CD4-positive, alpha-beta T cell treated with Interleukin-17A for 1 hour (primary cell): ENCODE data around the gene CLINT1.

ENCODE experiments used
- DNase-seq: peaks from one replicate; pipeline ENCODE4 v3.0.0-alpha.2; 2020

Gene CLINT1

GRCh38 chr5:157818368-157818767 lies 40.6 kb downstream of the CLINT1 start:
- no peak for DNase-seq

DNA sequence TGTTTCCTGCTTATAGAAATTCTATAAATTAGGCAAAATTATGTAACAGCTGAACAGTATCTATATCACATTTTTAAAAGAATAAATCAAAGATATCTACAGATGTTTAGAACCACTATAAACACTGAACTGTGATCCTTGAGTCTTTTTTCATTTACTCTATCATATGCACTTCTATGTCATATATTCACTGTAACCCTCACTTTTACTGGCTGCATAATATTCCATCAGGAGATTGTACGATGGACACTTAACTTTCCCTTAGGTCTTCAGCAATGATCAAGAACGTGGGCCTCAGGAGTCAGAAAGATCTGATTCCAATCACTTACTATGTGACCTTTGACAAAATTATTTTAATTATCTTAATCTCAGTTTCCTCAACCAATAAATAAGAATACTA lies 41.0 kb downstream of the CLINT1 start:
- DNase-seq, result no peak

DNA sequence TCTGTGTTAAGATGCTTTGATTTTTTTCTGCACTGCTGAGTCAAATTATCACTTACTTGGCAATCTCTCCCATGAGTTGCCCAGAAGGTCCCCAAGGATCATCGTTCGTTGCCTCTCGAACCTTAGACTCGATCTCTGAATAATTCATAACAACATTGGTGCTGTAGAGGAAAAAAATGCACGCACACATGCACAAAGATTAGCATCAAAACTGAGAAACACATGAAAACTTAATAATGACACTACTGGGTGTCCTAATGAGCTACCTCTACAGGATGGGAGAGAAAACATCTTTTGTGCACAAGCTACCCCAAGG lies 41.6 kb downstream of the CLINT1 start:
- DNase-seq, result no peak

- DNase-seq, result peak; percentile 38
Measured at GRCh38 chr5:157816682-157817386, 42.1 kb downstream of the CLINT1 start.

- no peak for DNase-seq
Measured at GRCh38 chr5:157812086-157812485, 46.9 kb downstream of the CLINT1 start.

DNA sequence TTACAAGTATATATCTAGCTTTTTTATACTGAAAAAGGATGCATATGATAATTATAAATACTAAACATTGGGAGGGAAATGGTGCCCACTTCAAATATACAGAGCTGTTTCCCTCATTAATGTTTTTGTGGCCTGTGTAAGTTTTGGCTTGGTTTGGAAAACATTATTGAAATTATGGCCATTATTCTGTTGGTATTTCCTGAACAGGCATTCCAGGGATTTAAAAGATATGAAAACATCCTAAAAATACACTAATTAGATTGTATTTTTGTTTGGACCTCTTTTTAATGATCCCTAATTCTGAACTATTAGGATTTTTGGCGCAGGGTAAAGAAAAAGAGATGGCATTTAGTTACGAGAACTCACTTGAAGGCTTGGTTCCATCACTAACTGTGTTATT lies 50.9 kb downstream of the CLINT1 start:
- DNase-seq, result no peak

GRCh38 chr5:157802736-157803135 lies 56.2 kb downstream of the CLINT1 start:
- no peak for DNase-seq

GRCh38 chr5:157800137-157800536 lies 58.8 kb downstream of the CLINT1 start:
- no peak for DNase-seq

DNA sequence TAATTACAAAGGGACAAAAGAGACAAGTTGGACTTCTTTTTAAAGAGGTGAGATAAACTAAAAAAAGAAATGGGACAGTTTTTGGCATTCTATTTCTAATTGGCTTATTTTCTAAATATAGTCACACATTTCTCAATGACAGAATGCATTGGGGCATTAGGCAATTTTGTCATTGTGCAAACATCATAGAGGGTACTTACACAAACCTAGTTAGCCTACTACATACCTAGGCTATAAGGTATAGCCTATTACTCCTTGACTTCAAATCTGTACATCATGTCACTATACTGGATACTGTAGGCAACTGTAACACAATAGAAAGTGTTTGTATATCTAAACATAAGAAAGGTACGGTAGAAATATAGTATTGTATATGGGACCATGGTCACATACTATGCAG lies 59.4 kb downstream of the CLINT1 start:
- no peak for DNase-seq

DNA sequence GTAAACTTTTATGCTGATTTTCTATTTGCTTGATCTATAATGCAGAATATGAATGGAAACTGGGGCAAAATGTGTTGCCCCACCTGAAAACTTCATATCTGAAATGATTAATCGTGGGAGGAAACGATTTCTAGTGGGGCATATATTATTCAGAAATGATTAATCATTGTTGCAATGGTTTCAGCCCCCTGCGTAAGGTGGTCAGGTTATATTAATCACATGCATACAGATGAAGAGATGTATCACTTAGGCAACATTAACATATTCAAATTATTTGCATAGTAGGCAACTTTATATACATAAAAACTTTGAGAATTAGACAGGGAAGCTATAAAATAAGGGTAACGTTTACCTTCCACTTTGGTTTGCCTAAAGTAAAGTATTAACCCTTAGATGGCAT lies 65.6 kb downstream of the CLINT1 start:
- DNase-seq, result no peak

DNA sequence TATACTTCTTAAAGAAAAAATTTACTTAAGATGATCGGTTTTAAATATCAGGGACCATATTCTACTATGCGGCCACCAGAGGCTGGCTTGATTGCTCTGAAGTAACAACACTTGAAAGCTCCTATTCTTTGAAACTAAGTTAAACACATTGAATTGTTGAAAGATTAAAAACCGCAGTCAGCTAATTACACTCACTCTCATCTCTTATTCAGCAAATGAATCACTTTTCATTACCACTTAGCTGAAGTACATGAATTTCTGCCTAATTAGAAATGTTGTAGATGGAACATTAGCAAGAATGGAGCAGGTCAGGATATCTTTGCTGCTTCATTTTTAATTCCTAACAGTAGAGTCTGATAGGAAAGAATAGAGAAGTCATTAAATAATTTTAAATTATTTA lies 73.1 kb downstream of the CLINT1 start:
- DNase-seq, result no peak

DNA sequence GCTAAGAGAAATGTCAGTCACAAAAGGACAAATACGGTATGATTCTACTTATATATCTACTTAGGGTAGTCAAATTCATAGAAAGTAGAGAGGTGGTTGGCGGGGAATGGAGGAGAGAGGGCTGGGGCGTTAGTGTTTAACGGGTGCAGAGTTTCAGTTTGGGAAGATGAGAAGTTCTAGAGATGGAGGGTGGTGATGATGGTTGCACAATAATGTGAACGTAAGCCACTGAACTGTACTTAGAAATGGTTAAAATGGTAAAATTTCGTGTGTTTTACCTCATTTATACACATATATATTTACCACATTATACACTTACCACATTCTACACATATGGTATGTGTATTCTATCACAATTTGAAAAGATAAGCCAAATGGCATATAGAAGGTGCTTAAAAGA lies 79.7 kb downstream of the CLINT1 start:
- no peak for DNase-seq

- DNase-seq, result no peak
Measured at GRCh38 chr5:157778121-157778805, 80.7 kb downstream of the CLINT1 start.

DNA sequence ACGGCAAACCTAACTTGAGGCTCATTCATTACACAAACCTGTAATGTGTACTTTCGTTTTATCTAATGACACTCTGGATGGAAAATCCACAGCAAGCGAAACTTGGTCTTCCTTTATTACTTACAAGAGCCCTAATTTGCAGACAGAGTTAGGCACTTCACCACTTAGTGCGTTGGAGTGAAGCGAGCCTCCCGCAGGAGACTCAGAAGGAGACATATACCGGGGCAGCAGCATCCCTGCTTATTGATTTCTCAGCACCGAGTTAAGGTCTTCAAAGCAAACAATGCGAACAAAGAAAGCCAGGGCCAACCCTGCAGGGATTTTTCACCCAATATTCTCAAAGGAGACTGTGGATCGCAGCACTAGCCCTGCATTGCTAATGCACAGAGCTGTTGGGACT lies 86.8 kb downstream of the CLINT1 start:
- DNase-seq, result no peak

GRCh38 chr5:157770665-157771064 lies 88.3 kb downstream of the CLINT1 start:
- no peak for DNase-seq

- no peak for DNase-seq
Measured at GRCh38 chr5:157767689-157768088, 91.3 kb downstream of the CLINT1 start.

GRCh38 chr5:157766902-157767301 lies 92.0 kb downstream of the CLINT1 start:
- DNase-seq, result no peak

- no peak for DNase-seq
Measured at GRCh38 chr5:157766442-157766841, 92.5 kb downstream of the CLINT1 start.

GRCh38 chr5:157764531-157764930 lies 94.4 kb downstream of the CLINT1 start:
- no peak for DNase-seq

GRCh38 chr5:157761690-157762621 lies 97.0 kb downstream of the CLINT1 start:
- peak; percentile 59 for DNase-seq

- DNase-seq, result no peak
Measured at GRCh38 chr5:157758706-157759105, 100.2 kb downstream of the CLINT1 start.

DNA sequence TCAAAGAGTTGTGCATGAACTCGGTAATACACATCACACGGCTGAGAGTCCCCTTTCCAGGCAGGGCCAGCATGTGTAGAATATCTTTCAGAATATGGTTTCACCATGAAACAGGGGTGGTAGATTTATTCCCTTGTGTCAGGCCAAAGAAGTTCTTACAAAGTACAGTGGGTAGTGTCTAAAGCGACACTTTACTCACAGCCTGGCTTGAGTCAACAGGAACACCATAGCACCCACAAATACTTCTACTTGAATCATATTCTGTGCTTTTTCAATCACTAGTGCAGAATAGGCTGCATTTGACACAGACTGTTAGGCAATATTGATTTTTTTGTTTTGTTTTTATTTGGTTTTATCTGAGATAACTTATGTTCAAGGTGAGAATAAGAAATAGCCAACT lies 102.8 kb downstream of the CLINT1 start:
- no peak for DNase-seq

DNA sequence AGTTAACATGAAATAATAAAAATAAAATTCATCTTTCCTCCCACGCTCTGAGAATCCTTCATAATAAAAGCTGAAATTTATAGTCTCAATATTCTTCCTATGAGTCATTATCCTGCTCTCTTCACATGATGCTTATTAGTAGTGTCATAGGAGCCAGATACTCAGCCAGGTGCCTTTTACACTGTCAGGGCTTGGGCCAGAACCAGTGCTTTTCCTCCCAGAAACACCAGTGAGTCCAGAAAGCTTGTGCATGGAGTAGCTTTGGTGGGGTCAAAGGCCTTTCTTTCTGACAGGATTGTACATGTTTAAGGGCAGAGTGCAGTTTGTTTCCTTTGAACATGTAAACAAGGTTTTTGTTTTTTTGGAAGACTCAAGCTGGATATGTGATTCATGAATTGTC lies 108.6 kb downstream of the CLINT1 start:
- DNase-seq, result no peak

DNA sequence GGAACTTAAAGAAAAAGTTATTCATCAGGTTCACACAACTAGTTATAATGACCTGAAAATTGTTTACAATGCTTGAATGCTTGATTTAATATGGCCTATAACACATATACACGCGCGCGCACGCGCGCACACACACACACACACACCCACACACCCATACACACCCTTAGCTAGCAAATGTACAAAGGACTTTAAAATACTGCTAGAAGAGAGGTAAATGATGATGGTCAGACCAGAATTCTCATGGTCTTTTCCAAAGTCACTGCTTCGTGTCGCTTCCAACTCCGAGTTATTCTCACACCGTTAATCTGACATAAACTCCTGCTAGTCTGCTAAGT lies 109.5 kb downstream of the CLINT1 start:
- no peak for DNase-seq
